Measurements from ENCODE around the gene UBE3B.

The UBE3B gene

GRCh38 chr12:109554761-109555160, 77.3 kb downstream of the UBE3B start:
- DNase-seq: no peak

- no peak for DNase-seq
These were observed 78.2 kb downstream of the UBE3B start for GRCh38 chr12:109555431-109556315.

GRCh38 chr12:109557200-109557599, 79.8 kb downstream of the UBE3B start:
- no peak for DNase-seq

- DNase-seq: no peak
These were observed 80.4 kb downstream of the UBE3B start for GRCh38 chr12:109557805-109558204.

GRCh38 chr12:109558374-109559199, 81.2 kb downstream of the UBE3B start:
- no peak for DNase-seq

GRCh38 chr12:109559200-109559505, 81.7 kb downstream of the UBE3B start:
- DNase-seq: no peak

GRCh38 chr12:109559601-109560000, 82.2 kb downstream of the UBE3B start:
- no peak for DNase-seq

DNA sequence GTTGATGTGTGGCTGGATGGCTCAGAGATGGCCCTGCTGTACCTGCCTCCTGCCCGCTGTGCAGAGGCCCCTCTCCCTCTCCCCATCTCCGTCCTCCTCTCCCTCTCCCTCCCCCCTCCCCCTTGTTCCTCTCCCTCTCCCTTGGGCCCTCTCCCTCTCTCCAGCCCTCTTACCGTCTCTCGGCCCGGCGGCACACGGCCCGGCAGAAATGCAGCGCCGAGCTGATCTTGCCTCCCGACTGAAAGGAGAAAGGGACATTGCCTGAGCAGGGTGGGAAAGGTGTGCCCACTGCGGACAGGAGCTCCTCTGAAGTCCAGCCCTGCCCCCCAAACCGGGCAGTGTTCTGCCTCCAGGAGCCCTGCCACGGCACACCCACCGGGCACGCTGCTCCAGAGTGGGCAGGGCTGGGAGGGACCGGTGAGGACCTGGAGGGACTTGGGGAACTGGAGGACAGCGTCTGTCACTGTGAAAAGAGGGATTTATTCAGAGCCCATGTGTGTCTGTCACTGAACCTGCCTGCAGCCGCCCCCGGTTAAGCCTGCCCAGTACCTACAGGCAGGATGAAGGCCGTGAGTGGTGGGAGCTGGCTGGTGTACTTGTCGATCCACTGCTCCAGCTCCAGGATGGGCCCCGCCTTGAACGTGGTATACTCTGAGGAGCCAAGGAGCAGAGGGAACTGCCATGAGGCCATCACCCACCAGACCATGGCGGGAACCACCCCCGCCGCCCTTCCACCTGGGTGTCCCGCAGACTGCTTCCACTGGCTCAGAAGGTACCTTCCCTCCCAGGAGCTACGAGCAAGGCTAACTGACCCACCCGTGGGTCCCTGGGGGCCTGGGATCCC, 83.7 kb downstream of the UBE3B start:
- DNase-seq: no peak

DNA sequence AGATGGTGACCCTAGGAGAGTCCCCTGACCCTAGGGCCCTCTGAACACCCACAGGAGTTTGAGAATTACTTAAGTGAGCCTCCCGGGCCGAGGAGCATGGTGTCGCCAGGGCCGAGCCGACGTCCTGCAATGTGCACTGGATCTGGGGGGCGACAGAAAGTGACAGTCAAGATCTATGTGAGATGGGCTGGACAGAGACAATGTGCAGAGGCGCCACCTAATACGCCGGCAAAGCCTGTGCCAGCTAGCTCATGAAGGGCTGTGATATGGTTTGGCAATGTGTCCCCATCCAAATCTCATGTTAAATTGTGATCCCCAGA, 84.2 kb downstream of the UBE3B start:
- DNase-seq: no peak

GRCh38 chr12:109562871-109563270, 85.4 kb downstream of the UBE3B start:
- DNase-seq: no peak

- no peak for DNase-seq
These were observed 86.2 kb downstream of the UBE3B start for GRCh38 chr12:109563291-109564284.

GRCh38 chr12:109566424-109566823, 89.0 kb downstream of the UBE3B start:
- no peak for DNase-seq

DNA sequence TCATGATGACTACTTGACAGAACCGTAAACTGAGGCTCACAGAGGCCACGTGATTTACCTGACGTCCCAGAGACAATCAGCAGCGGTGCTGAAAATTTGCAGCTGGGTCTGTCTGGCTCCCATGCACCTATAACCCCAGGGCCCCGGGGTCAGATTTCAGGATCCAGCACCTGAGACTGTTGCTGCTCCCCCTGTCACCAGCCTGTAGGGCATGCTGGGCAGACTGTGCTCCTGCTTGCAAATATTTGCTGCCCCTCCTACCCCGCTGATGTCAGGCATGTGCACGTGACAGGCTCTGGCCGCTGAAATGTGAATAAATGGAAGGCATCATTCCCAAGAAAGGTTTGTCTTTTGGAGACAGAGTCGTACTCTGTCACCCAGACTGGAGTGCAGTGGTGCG, 89.9 kb downstream of the UBE3B start:
- DNase-seq: no peak

GRCh38 chr12:109567967-109568366, 90.5 kb downstream of the UBE3B start:
- no peak for DNase-seq

DNA sequence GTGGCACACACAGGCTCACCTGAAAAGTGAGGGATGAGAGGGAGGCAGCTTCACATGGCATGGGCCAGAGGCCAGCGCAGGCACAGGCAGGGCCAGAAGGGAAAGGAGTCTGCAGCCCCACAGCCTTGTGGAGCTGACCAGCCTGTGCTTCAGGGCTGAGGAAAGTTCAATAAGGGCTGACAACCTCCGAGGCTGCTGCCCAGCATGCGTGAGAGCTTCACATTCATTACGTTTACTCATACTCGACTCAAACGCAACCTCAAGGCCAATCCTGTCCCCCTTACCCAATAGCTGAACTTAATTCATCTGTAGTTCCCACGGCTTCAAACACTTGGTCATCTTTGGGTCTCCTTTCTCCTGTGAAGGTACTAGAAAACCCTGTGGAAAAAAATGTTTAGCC, 91.1 kb downstream of the UBE3B start:
- DNase-seq: no peak

- DNase-seq: no peak
These were observed 94.5 kb downstream of the UBE3B start for GRCh38 chr12:109571773-109572505.

DNA sequence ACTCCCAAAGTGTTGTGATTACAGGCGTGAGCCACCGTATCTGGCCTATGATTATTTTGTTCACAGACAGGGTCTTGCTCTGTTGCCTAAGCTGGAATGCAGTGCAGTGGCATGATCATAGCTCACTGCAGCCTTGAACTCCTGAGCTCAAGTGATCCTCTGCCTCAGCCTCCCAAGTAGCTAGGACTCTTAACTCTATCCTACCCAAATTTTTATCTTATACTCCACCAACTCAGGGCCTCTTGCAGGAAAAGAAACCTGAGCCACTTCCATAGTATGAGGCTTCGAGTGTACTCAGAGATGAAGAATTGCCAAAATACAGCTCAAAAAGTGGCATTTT, 95.0 kb downstream of the UBE3B start:
- DNase-seq: no peak

- peak; percentile 99 for DNase-seq
These were observed 95.8 kb downstream of the UBE3B start, which contains the start of the genes MMAB and MVK for GRCh38 chr12:109573029-109573913. TSS of gene MMAB (minus strand) at chr12:109573504. CDS start at chr12:109573480, 24 bp downstream. TSS of gene MVK (plus strand) at chr12:109573794. CDS start at chr12:109574823, 1,029 bp downstream.

DNA sequence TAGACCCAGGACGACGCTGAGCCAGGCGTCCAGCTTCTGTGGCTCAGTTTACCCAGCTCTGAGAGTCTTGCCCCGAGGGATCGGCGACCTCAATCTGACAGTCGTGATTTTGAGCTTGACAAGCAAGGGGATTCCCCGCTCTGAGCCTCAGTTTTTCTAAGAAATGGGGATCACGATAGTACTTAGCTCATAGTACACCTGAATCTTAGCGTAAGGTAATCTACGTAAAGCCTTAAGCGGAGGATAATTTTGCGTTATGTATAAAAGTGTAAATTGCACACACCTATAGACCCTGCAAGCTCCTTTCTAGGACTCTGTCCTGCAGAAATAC, 96.4 kb downstream of the UBE3B start:
- DNase-seq: peak; percentile 33

- DNase-seq: no peak
These were observed 98.2 kb downstream of the UBE3B start for GRCh38 chr12:109575683-109576082.
